HG02840 (cell line): ENCODE data around the gene PIGW.

Experiments used
- ATAC-seq: cut with Tn5 transposase; IDR thresholded peaks from one replicate; pipeline ENCODE4 v1.9.1; 2021; ENCODE audit warnings: mild to moderate bottlenecking, moderate library complexity, moderate number of reproducible peaks; ENCODE audit not compliant: unreplicated experiment, low FRiP score

The PIGW gene, protein sequence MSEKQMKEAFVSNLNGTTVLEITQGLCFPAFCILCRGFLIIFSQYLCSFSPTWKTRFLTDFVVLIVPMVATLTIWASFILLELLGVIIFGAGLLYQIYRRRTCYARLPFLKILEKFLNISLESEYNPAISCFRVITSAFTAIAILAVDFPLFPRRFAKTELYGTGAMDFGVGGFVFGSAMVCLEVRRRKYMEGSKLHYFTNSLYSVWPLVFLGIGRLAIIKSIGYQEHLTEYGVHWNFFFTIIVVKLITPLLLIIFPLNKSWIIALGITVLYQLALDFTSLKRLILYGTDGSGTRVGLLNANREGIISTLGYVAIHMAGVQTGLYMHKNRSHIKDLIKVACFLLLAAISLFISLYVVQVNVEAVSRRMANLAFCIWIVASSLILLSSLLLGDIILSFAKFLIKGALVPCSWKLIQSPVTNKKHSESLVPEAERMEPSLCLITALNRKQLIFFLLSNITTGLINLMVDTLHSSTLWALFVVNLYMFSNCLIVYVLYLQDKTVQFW

DNA sequence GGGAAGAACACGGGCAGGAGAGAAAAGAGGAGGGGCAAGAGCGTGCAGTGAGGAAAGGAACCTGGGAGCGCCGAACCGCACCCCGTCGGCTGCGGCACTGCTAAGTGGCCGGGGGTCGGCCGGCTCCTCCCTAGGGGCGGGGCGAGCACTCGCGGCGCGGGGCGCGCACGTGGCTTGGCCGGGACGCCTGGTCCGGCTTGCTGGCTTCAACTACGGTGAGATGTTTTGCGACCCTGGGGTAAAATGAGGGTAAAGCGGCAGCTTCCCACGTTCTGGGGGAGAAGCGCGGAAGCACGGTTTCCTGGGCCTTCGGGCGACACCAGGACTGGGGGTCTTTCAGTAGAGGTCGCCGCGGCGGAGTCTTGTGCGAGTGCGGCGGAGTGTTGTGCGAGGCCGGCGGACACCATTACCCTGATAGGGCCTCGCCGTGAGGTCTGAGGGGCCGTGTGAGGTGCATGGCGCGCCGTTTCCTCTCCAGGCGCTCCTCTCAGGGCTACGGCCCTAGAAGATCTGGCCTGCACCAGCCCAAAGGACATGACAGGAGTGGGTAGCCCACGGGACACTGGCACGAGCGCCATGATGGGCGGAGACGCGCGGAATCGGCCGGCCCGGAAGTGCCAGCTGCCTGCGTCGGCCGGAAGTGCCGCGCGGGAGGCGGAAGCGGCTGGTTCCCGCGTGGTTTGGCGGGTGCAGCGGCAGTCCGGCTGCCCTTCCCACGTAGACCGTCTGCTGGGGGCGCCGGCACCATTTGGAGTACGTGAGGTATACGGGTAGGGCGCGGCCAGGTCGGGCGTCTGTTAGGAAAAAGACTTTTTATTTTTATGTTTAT, at the start of gene PIGW, which contains the start of gene MYO19:
TSS of gene PIGW (plus strand) at position 148 of the 829 bp plus-strand sequence. CDS start 2,115 bp downstream, outside the sequence.
TSS of gene MYO19 (minus strand) at position 29 of the 829 bp plus-strand sequence. CDS start 2,330 bp downstream, outside the sequence.
- peak; percentile 74 for ATAC-seq

DNA sequence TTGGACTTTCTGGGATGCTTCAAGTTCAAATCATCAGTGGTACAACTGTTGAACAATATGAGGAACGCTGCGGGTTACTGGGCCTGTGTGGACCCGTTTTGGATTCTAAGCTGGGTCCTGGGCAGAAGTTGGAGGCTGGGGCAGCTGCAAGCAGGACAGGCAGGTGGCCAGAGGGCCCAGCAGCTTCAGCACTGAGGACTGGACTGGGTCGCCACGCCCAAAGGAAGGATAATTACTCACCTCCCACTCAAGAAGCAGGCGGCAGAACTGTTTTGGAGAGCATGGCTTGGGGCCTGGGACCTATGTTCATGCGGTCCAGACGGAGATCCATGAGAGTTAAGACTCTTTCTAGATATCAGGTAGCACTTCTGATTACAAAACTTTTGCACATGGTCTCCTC, 49.8 kb upstream of the PIGW start:
- no peak for ATAC-seq

DNA sequence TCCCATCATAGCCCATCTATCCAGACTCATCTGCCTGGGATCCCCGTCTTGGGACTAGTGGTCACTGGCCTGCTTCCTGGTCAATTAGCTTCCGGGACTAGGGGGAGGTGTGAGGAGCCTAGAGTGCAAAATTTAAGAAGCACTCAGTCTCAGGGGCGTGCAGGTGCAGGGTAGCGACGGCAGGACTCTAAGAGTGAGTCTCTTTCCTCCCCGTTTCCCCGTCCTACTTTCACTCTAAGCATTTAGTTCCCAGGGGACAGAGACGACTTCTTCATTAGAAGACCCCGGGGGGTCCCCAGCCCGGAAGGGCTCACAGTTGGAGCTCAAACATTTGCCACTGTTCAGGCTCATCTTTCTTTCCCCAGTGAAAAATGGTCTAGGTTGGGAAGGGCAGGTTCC, 49.0 kb upstream of the PIGW start:
- ATAC-seq: peak; percentile 4

DNA sequence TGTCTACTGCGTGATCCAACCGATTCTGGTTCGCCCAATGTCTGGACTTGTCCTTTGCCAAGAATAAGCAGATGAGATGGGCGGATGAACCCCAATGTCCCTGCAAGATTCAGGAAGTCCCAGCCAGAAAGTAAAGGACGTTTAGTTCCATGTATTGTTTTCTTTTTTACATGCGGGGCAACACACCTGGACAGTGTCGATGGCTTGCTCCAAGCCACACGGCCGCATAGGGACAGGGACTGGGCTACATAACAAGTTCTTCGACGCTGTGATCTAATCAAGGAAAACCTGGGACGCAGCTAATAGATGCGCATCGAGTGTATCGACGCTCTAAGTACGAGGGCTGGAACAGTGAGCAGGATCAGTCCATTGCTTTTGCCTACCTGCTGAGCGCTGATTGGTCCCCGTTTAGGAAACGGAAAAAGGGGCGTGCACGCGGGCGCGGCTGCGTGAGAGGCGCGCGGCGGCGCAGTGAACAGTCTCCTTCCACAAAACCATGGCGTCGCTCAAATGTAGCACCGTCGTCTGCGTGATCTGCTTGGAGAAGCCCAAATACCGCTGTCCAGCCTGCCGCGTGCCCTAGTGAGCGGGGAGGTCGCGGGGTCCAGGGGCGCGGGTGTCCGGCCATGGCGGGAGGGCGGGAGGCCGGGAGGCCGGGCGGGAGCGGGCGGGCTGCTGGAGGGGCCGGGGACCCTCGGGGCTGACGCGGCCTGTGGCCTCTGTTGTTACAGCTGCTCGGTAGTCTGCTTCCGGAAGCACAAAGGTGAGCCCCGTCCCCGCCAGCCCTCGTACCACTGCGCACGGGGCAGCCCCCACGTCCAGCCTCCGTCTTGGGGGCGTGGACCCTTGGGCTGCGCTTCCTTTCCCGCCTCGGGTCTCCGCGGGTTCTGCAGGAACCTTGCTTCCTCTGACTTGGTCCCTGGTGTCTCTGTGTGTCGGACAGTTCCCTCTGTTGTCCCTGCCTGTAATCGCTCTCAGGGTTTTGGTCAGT, 48.3 kb upstream of the PIGW start, which contains the start of gene ZNHIT3:
TSS of gene ZNHIT3 (plus strand) at position 478 of the 991 bp plus-strand sequence. CDS start at position 497, 19 bp downstream.
- peak; percentile 80 for ATAC-seq

DNA sequence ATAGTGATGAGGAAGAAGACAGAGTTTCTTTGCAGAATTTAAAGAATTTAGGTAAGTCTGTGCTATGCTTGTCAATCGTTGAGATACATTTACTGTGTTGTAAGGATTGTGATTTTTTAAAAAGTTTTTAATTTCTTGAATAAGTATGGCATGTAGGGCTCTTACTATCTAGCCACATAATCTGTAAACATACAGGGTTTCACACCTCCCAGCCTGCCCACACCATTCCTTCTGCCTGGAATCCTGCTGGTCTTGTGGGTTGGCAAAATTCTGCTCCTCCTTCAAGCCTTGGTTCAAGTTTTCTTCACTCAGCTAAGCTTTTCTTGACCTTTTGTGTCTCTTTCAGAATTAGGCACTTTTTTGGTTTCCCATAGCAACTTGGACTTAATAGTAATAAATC, 40.8 kb upstream of the PIGW start:
- no peak for ATAC-seq

DNA sequence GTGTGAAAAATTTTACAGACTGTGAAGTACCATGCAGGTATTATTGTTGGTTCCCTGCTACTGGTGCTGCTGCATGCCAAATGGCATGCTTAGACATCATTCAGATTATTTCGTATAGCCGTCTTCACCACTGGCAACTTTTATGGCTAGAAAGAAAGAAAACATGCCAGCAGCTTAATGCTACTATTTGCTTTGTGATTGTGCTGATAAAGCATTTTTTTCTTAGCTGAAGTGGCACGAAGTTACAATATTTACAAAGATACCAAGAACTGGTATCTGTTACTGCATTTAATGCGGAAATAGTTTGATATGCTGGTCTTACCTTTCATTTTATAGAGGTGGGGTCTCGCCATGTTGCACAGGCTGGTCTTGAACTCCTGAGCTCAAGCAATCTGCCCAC, 40.1 kb upstream of the PIGW start:
- no peak for ATAC-seq

DNA sequence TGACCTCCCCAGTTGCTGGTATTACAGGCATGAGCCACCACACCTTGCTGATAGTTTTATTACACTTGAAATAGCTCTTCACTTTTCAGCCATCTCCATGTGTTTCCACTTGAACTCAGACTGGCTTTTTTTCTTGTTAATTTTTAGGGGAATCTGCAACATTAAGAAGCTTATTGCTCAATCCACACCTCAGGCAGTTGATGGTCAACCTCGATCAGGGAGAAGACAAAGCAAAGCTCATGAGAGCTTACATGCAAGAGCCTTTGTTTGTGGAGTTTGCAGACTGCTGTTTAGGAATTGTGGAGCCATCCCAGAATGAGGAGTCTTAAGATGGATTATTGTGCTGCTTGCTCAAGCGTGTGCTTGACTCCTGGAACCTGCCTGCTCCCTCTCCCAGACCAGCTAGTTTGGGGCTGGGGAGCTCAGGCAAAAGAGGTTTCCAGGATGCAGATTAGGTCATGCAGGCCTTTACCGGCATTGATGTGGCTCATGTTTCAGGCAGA, 39.7 kb upstream of the PIGW start:
- ATAC-seq: no peak

DNA sequence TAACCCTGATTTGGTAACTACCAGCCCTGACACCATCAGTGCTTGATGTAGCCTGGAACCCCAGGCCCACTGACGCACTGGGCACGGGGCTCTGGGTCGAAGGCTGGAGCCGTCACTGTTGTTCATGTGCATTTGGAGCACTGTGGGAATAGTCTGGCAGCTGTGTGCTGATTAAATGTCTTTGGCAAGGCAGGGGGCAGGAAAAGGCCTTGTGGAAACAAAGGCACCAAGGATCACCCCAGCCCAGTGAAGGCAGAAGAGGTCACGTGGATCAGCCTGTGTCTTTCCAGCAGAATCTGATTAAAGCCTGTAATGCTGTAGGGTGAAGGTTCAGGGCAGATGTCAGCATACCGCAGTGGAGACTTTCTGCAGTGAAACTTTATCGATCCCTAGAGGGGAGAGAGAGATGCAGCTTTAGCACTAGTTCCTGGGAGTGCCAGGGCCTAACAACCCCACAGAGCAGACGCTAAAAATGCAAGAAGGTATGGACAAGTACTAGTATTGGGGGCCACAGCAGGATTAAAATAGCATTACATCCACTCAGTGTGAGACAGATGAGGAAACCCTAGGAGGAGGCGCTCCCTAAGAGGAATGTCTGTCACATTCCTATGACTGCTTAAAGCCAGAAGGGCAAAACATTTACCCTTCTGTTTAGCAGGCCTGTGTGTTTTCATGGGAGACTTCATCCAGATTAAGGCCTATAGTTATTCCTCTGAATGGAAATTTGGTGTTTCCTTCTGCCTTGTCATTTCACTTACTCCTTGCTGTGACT, 38.6 kb upstream of the PIGW start:
- no peak for ATAC-seq

DNA sequence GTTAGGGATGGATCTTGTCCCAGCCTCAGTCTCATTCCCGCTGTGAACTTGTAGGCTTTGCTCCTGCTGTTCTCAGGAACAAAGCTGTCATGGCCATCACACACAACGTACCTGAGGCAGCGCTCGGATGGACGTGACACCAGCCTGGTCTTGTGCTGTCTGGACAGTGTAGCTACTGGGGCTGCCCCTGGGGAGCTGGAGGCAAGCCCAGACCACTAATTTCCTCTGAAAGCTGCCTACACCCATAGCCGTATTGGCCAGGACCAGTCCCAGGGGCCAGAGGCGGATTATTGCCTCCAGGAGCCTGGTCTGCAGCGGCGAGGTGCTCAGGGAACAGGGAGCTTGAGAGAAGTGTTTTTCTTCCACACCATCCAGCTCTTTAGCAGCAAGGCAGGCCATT, 36.6 kb upstream of the PIGW start:
- no peak for ATAC-seq

DNA sequence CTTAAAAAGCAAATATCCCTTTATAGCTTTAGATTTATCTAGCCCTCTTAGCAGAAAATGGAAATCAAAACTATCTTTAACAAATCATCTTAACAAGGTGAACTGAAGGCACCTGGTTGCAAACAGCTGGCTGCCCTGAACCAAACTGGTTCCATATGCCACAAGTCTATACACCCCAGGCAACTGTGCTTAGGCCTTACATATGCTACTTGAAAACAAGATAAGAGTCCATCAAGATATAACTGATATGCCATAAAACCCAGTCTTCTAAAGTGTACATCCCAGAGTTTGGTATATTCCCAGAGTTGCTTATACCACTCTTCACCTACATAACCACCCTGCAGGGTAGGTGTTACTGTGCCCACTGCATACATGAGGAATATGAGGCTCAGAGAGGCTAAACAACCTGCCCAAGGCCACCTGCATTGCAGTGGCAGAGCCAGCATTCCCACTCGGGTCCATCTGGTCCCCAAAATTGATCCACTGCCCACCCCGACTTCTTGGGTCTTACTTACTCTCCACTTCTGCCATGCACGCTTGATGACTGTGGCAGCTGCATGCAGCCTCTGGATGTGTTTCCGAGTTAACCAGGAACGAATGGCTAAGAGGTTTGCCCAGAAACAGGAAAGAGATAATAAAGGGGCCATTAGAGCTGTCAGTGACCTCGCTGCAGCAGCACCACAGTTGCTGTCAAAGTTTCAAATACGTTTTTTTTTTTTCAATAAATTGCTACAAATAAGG, 36.1 kb upstream of the PIGW start:
- ATAC-seq: no peak

DNA sequence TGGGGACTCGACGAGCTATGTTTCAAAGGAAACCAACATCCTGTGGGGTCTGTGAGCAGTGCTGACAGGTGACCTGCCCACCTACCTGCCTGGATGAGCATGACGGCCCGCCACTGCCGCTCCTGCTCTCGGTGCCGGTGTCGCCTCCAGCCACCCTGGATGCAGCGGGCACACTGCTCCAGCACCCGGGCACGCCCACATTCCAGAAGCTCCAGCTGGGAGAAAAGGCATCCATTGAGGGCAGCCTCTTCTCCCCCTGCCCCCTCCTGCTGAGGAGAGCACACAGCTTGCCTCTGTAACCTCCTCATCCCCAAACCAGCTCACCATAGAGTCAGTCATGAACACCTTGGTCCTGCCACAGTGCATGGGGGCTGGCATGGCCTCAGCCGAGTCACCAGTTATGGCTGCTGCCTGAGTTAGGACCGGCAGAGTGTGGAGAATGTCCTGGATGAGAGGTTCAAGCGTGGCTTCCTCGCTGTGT, 34.0 kb upstream of the PIGW start:
- ATAC-seq: no peak

DNA sequence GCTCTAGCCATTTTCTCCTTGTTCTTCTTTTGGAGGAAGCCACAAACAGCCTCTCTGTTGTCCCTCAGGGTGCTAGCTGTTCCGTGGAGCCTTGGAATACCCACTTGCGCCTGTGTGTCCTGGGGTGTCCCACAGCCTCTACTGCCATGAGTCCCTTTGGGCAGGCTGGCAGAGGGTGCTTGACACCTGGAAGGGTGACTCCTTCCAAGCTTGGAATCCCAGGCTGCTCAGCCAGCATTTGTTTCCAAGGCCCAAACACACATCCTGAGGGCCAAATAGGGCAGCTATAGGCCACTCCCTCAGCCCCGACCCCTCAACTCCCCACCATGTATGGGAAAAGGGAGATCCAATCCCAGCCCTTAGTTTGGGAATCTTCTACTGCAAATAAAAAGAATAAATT, 33.4 kb upstream of the PIGW start:
- ATAC-seq: no peak

DNA sequence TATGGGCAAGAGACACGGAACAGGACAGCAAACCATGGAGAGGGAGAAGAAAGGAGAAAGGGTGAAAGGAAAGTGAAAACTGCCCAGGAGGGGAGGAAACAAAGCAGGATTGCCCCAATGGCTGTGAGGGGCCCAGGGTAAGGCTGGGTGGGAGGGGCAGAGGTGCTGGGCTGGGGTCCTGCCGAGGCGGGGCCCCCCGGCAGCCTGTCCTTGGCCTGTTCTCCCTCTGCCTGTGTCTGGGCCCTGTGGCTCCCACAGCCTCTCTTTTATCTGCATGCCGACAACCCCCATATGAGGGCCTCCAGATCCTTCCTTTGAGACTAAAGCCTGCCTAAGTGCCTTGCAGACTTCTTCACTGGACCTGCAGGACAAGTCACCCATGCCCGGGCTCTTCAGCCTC, 32.8 kb upstream of the PIGW start:
- ATAC-seq: no peak

DNA sequence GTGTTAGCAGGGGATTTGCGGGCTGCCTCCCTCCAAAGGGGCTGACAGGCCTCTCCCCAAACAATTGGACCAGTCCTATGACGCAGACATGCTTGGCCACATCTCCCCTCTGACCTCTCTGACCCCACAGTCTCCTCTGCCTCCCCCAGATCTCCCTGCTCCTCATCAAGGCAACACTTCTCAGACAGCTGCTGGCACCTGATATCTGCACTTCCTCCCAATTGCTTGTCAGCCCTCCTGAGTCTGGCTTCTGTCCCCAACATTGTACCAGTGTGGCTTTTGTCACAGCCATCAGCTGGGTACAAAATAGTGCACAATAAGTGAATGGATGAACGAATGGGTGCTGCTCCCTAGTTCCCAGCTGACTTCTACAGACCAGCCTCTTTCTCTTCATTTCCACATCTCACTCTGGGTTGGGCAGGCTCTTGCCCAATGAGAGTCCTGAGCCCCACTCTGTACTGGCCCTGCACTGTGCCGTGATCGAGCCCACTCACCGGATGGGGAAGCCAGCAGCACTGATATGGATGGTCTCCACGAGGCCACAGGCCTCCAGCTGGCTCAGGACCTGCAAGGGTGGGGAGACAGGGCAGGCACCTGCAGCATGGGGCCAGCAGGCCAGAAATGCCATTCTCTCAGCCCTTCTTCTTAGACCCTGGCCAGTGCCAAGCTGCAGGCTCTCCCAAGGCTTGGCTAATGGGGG, 31.2 kb upstream of the PIGW start:
- no peak for ATAC-seq

DNA sequence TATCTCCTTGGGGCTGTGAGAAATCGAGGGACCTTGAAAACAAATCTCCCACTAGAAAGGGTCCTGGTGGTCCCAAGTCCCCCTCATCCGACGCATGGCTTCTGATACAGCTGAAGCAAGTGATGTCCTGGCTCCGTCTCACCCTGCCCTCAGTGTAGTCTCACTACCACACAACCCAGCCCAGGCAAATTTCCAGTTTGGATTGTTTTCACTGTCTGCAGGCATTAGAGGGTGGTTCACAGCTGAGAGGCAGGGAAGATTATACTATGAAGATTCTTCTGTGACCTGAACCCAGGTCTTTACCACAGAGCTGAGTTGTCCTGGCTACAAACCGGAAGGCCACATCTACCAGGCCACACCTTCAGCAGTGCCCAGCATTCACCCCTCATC, 30.6 kb upstream of the PIGW start:
- ATAC-seq: no peak

DNA sequence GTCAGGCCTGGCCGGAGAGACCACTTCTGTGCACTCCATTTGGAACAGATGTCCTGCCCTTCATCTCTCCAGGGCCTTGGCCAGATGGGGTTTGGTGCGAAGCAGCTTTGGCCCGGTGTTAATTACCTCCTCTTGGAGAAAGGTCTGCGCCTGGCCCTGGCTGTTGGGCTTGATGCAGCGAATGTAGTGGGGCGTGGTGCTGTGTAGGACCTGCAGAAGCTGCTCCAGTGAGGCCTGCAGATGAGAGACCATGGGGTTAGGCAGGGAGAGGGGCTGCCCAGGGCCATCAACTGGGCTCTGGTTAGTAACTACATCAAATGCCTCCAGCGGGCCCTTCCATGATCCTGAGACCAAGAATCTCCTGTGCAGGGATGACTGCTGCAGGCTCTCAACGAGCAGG, 29.6 kb upstream of the PIGW start:
- ATAC-seq: no peak

DNA sequence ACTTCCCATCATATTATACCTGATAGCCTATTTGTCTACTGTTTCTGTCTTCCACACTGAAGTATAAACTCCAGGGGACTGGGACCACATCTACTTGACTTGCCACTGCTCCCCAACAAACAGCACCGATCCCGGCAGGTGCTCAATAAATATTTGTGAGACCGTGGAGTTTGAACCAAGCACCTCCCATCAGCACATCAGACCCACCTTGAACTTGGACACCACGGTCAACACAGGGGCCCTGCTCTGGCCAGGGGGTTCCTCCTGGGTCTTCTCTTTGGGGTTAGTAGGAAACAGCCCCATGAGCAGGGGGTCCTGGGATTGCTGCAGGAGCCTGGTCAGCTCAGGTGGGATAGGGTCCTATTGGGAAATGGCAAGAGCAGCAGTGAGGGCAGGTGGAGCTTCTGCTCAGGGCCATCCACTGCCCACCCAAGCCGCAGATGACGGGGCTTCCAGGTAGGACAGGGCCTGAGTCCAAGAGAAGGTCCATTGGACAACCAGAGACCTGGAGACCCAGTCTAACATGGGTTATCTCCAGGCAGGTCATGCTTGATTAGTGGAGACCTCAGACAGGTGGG, 28.4 kb upstream of the PIGW start:
- ATAC-seq: no peak
